Mammary epithelial cell (primary cell): ENCODE measurements around the gene PPP1R13B.

ENCODE experiments used
- EZH2 ChIP-seq: IDR thresholded peaks from 2 replicates; pipeline ENCODE4 v1.6.1; 2012; ENCODE audit warnings: low read length, inconsistent platforms, borderline replicate concordance
- TF ChIP-seq, protein P1 (sequence below), 2 donors: IDR thresholded peaks in 1 of 2; conservative IDR thresholded peaks in 1 of 2; 2 replicates each; pipeline ENCODE4 v1.5.1; 2011 to 2012; ENCODE audit warnings: inconsistent platforms in 2 of 2, low read length in 2 of 2, mild to moderate bottlenecking in 2 of 2, control low read depth in 1 of 2, low read depth in 1 of 2; ENCODE audit not compliant: insufficient read depth in 1 of 2; ENCODE audit errors: extremely low read depth in 1 of 2

DNA sequence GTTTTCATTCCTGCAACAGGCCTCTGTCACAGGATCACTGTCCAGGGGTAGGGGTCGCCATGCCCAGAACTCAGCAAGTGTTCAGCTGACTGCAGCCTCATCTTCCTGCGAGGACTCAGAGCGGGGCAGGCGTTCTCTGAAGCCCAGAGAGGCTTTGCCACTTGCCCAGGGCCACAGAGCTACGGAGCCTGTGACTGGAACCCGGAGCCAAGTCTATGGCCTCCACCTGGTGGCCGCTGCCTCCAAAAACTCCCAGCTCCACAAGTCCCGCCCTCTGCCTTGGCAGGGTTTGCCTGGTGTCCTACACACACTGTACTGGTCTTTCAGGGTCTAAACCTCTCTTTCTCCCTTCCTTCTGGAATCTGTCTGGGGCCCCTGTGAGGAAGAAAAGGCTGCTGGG, 8.7 kb upstream of the PPP1R13B start:
- TF ChIP-seq, protein P1, sequence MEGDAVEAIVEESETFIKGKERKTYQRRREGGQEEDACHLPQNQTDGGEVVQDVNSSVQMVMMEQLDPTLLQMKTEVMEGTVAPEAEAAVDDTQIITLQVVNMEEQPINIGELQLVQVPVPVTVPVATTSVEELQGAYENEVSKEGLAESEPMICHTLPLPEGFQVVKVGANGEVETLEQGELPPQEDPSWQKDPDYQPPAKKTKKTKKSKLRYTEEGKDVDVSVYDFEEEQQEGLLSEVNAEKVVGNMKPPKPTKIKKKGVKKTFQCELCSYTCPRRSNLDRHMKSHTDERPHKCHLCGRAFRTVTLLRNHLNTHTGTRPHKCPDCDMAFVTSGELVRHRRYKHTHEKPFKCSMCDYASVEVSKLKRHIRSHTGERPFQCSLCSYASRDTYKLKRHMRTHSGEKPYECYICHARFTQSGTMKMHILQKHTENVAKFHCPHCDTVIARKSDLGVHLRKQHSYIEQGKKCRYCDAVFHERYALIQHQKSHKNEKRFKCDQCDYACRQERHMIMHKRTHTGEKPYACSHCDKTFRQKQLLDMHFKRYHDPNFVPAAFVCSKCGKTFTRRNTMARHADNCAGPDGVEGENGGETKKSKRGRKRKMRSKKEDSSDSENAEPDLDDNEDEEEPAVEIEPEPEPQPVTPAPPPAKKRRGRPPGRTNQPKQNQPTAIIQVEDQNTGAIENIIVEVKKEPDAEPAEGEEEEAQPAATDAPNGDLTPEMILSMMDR (conservative IDR thresholded peaks at IDR 0.05 in 1 of 2, IDR thresholded peaks at IDR 0.05 in 1 of 2; ENCODE audit: extremely low read depth in 1 of 2, insufficient read depth in 1 of 2, low read depth in 1 of 2, low read length in 2 of 2), result no peak
- no peak for TF ChIP-seq EZH2
